IPS-18c (cell line): Measurements from ENCODE around the gene RRN3.
"Not testable (repeated sequence)": the region's sequence is repeated elsewhere in the genome, so short reads cannot be mapped to it uniquely, and the experiment has no call there.

Experiments
- H3K4me3 ChIP-seq: 2 replicates; pipeline ENCODE4 v1.7.0; 2013; ENCODE audit warnings: low read depth, mild to moderate bottlenecking, low read length, moderate library complexity; ENCODE audit not compliant: insufficient read depth
- H3K9me3 ChIP-seq: one replicate; pipeline ENCODE4 v1.6.1; 2013; ENCODE audit warnings: mild to moderate bottlenecking, low read length, moderate library complexity; ENCODE audit not compliant: control insufficient read depth, insufficient read depth

The RRN3 gene

GRCh38 chr16:15127641-15128425 is 33.8 kb upstream of the RRN3 start:
- H3K9me3 ChIP-seq, H3K4me3 ChIP-seq: not testable (repeated sequence)

GRCh38 chr16:15100372-15100987 is 6.4 kb upstream of the RRN3 start:
- not testable (repeated sequence) for H3K9me3 ChIP-seq, H3K4me3 ChIP-seq

GRCh38 chr16:15099366-15099909 is 5.4 kb upstream of the RRN3 start:
- not testable (repeated sequence) for H3K9me3 ChIP-seq, H3K4me3 ChIP-seq

GRCh38 chr16:15096583-15096972 is 2.5 kb upstream of the RRN3 start:
- H3K4me3 ChIP-seq, result not testable (repeated sequence)

GRCh38 chr16:15093571-15093954 is 509 bp downstream of the RRN3 start:
- H3K9me3 ChIP-seq, result not testable (repeated sequence)
- peak overlapping the region; percentile 78 for H3K4me3 ChIP-seq

More at GRCh38 chr16:15096583-15096972, 2.5 kb upstream of the RRN3 start:
- H3K9me3 ChIP-seq, result not testable (repeated sequence)

- not testable (repeated sequence) for H3K9me3 ChIP-seq
Observed at GRCh38 chr16:15090663-15091269, 3.3 kb downstream of the RRN3 start.

GRCh38 chr16:15082788-15083187 is 11.3 kb downstream of the RRN3 start:
- H3K4me3 ChIP-seq, H3K9me3 ChIP-seq: not testable (repeated sequence)

More at GRCh38 chr16:15090663-15091269, 3.3 kb downstream of the RRN3 start:
- not testable (repeated sequence) for H3K4me3 ChIP-seq

GRCh38 chr16:15080883-15081282 is 13.2 kb downstream of the RRN3 start:
- not testable (repeated sequence) for H3K4me3 ChIP-seq, H3K9me3 ChIP-seq

GRCh38 chr16:15076161-15076560 is 17.9 kb downstream of the RRN3 start:
- not testable (repeated sequence) for H3K4me3 ChIP-seq, H3K9me3 ChIP-seq

- Histone ChIP-seq H3K4me3 (no peak overlapping the region), H3K9me3 (no peaks in the 10 kb centered on the region)
Observed at GRCh38 chr16:15073101-15073500, 21.0 kb downstream of the RRN3 start.

GRCh38 chr16:15071916-15072769 is 21.9 kb downstream of the RRN3 start:
- not testable (repeated sequence) for H3K9me3 ChIP-seq, H3K4me3 ChIP-seq

- H3K9me3 ChIP-seq, H3K4me3 ChIP-seq: not testable (repeated sequence)
Observed at GRCh38 chr16:15071013-15071412, 23.1 kb downstream of the RRN3 start.

- H3K4me3 ChIP-seq, H3K9me3 ChIP-seq: not testable (repeated sequence)
Observed at GRCh38 chr16:15066690-15067089, 27.4 kb downstream of the RRN3 start.

GRCh38 chr16:15065961-15066360 is 28.1 kb downstream of the RRN3 start:
- H3K4me3 ChIP-seq, H3K9me3 ChIP-seq: not testable (repeated sequence)

- H3K9me3 ChIP-seq, H3K4me3 ChIP-seq: not testable (repeated sequence)
Observed at GRCh38 chr16:15062085-15062810, 31.8 kb downstream of the RRN3 start.

- Histone ChIP-seq H3K4me3 (no peak overlapping the region), H3K9me3 (no peaks in the 10 kb centered on the region)
Observed at GRCh38 chr16:15059324-15059723, 34.7 kb downstream of the RRN3 start.
